Hematopoietic multipotent progenitor cell treated with erythropoietin and hydrocortisone succinate and interleukin-3 and kit ligand, for 8 days (in vitro differentiated cells): Measurements from ENCODE around the gene ADCY2.
"Not testable (repeated sequence)": the region's sequence is repeated elsewhere in the genome, so short reads cannot be mapped to it uniquely, and the experiment has no call there.

ENCODE experiments used
- DNase-seq: peaks from one replicate; pipeline ENCODE4 v3.0.0-alpha.2; 2015

ADCY2 gene

GRCh38 chr5:7396713-7397454, 946 bp downstream of the ADCY2 start:
- no peak for DNase-seq

- no peak for DNase-seq
These were observed 2.0 kb downstream of the ADCY2 start for GRCh38 chr5:7397937-7398336.

- no peak for DNase-seq
These were observed 2.8 kb downstream of the ADCY2 start for GRCh38 chr5:7398596-7399280.

- no peak for DNase-seq
These were observed 9.3 kb downstream of the ADCY2 start for GRCh38 chr5:7405277-7405676.

GRCh38 chr5:7410936-7411511, 15.1 kb downstream of the ADCY2 start:
- no peak for DNase-seq

GRCh38 chr5:7412409-7412808, 16.5 kb downstream of the ADCY2 start:
- no peak for DNase-seq

GRCh38 chr5:7415123-7415522, 19.2 kb downstream of the ADCY2 start:
- no peak for DNase-seq

GRCh38 chr5:7415587-7416535, 19.9 kb downstream of the ADCY2 start:
- DNase-seq: no peak

GRCh38 chr5:7418276-7418675, 22.3 kb downstream of the ADCY2 start:
- no peak for DNase-seq

- no peak for DNase-seq
These were observed 23.4 kb downstream of the ADCY2 start for GRCh38 chr5:7419367-7419766.

GRCh38 chr5:7419846-7420245, 23.9 kb downstream of the ADCY2 start:
- no peak for DNase-seq

GRCh38 chr5:7420510-7421280, 24.8 kb downstream of the ADCY2 start:
- no peak for DNase-seq

- DNase-seq: no peak
These were observed 26.6 kb downstream of the ADCY2 start for GRCh38 chr5:7422316-7423106.

- DNase-seq: not testable (repeated sequence)
These were observed 27.3 kb downstream of the ADCY2 start for GRCh38 chr5:7423231-7423630.

GRCh38 chr5:7425830-7426229, 29.9 kb downstream of the ADCY2 start:
- no peak for DNase-seq

- no peak for DNase-seq
These were observed 30.3 kb downstream of the ADCY2 start for GRCh38 chr5:7426284-7426683.

- no peak for DNase-seq
These were observed 39.0 kb downstream of the ADCY2 start for GRCh38 chr5:7434914-7435313.

- no peak for DNase-seq
These were observed 39.6 kb downstream of the ADCY2 start for GRCh38 chr5:7435503-7435902.

GRCh38 chr5:7436521-7436920, 40.6 kb downstream of the ADCY2 start:
- DNase-seq: no peak

- DNase-seq: no peak
These were observed 41.9 kb downstream of the ADCY2 start for GRCh38 chr5:7437836-7438235.

GRCh38 chr5:7445068-7445467, 49.1 kb downstream of the ADCY2 start:
- DNase-seq: no peak
